Measurements from ENCODE around the gene FSTL5. TPM values are rescaled to one million over a fixed set of nuclear protein-coding genes. Genes with fewer than 3 reads are reported as not detected.

Gene FSTL5
- polyA plus RNA-seq, 3 donors = not detected

DNA sequence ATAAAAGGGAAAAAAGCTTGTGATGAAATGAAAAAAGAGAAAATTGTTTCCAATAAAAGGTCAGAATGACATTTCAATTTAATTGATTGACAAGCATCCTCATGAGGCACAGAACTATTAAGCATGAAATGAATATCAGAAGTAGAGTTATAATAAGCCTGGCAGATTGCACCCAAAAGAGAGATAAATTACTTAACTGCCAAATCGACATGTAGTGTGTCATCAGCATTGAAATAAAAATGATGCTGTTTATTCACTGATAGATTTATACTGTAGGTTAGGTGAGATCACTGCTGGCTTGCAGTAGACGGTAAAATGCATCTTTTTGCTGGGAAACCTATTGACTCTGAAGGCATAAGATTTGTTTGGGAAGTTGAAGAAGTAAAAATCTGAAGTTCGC, 507.2 kb downstream of the FSTL5 start:
- H3K9me3 Mint-ChIP-seq = no peaks in the 10 kb centered on the region
- Histone ChIP-seq H3K79me2 (ENCODE audit: insufficient read depth, low read length) (no peaks in the 10 kb centered on the region), H3K4me3 (replicated peaks in 1 of 3; ENCODE audit: low read depth in 2 of 3, low read length in 3 of 3) (no peak overlapping the region), H2AFZ (ENCODE audit: insufficient read depth, low read depth, low read length, poor library complexity, severe bottlenecking) (no peak overlapping the region), H3K27me3 (ENCODE audit: control insufficient read depth in 2 of 2, insufficient read depth in 2 of 2, low read length in 2 of 2) (no peaks in the 10 kb centered on the region), H4K20me1 (ENCODE audit: insufficient read depth, low read length) (no peaks in the 10 kb centered on the region), H3K27ac (ENCODE audit: low read depth in 1 of 2, low read length in 2 of 2) (no peak overlapping the region), H3K4me1 (ENCODE audit: control insufficient read depth in 1 of 2, insufficient read depth in 2 of 2, low read length in 2 of 2) (peaks cover 6 to 7% of the 10 kb centered on the region in 2 donors), H3K4me2 (replicated peaks; ENCODE audit: extremely low read depth, low read length, poor library complexity, severe bottlenecking) (no peak overlapping the region), H3K9me3 (replicated peaks in 1 of 2; ENCODE audit: control insufficient read depth in 1 of 2, insufficient read depth in 1 of 2, low read length in 2 of 2) (no peaks in the 10 kb centered on the region), H3K36me3 (replicated peaks in 1 of 2; ENCODE audit: control insufficient read depth in 1 of 2, insufficient read depth in 2 of 2, low read length in 2 of 2) (no peaks in the 10 kb centered on the region), H3K9ac (ENCODE audit: insufficient read depth, low read length, poor library complexity, severe bottlenecking) (no peak overlapping the region)
- no peak overlapping the region for H3K27ac Mint-ChIP-seq
- TF ChIP-seq, protein P1, sequence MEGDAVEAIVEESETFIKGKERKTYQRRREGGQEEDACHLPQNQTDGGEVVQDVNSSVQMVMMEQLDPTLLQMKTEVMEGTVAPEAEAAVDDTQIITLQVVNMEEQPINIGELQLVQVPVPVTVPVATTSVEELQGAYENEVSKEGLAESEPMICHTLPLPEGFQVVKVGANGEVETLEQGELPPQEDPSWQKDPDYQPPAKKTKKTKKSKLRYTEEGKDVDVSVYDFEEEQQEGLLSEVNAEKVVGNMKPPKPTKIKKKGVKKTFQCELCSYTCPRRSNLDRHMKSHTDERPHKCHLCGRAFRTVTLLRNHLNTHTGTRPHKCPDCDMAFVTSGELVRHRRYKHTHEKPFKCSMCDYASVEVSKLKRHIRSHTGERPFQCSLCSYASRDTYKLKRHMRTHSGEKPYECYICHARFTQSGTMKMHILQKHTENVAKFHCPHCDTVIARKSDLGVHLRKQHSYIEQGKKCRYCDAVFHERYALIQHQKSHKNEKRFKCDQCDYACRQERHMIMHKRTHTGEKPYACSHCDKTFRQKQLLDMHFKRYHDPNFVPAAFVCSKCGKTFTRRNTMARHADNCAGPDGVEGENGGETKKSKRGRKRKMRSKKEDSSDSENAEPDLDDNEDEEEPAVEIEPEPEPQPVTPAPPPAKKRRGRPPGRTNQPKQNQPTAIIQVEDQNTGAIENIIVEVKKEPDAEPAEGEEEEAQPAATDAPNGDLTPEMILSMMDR (IDR thresholded peaks at IDR 0.05) = no peak
- H3K4me3 Mint-ChIP-seq = no peak overlapping the region
- peaks cover 6% of the 10 kb centered on the region for H3K4me1 Mint-ChIP-seq
- H3K36me3 Mint-ChIP-seq = no peaks in the 10 kb centered on the region
- WGBS (ENCODE audit: insufficient coverage) = 84% methylated on average over 2 of the region's 3 CpGs
- no peak for DNase-seq
- intact Hi-C loops (cut with micrococcal nuclease) = no loop called here
- peaks cover 0 to 2% (median 0%) of the 10 kb centered on the region in 3 donors for H3K27me3 Mint-ChIP-seq (ENCODE audit: low read depth in 3 of 3)

DNA sequence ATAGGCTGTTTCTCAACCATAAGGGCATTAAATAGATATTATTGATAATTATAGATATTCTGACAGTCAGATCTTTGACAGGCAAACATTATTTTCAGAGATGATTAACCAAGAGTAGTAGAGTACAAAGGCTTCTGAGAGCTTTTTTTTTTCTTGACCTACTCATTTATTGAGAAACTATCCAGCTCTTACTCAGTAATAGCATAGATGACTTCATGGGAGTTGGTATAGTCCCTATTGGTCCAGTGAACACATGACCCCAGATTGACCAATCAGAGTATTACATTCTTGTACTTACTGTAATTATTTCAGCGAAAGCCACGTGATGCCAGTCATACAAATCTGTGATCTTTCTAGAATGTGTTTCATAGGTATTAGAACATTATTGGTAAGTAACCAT, 508.7 kb downstream of the FSTL5 start:
- H3K36me3 ChIP-seq (replicated peaks in 1 of 2; ENCODE audit: control insufficient read depth in 1 of 2, insufficient read depth in 2 of 2, low read length in 2 of 2) = no peaks in the 10 kb centered on the region
- TF ChIP-seq, protein P1 (IDR thresholded peaks at IDR 0.05) = no peak
- H3K9me3 ChIP-seq (replicated peaks in 1 of 2; ENCODE audit: control insufficient read depth in 1 of 2, insufficient read depth in 1 of 2, low read length in 2 of 2) = no peaks in the 10 kb centered on the region
- H3K9ac ChIP-seq (ENCODE audit: insufficient read depth, low read length, poor library complexity, severe bottlenecking) = no peak overlapping the region
- no peaks in the 10 kb centered on the region for H4K20me1 ChIP-seq (ENCODE audit: insufficient read depth, low read length)
- H3K27me3 ChIP-seq (ENCODE audit: control insufficient read depth in 2 of 2, insufficient read depth in 2 of 2, low read length in 2 of 2) = no peaks in the 10 kb centered on the region
- H3K27me3 Mint-ChIP-seq (ENCODE audit: low read depth in 3 of 3) = peaks cover 0 to 2% (median 0%) of the 10 kb centered on the region in 3 donors
- H3K36me3 Mint-ChIP-seq = no peaks in the 10 kb centered on the region
- no peaks in the 10 kb centered on the region for H3K79me2 ChIP-seq (ENCODE audit: insufficient read depth, low read length)
- H3K4me1 ChIP-seq (ENCODE audit: control insufficient read depth in 1 of 2, insufficient read depth in 2 of 2, low read length in 2 of 2) = peaks cover 16 to 19% of the 10 kb centered on the region in 2 donors
- no CpG with 5 or more reads among the region's 2 CpGs for WGBS (ENCODE audit: insufficient coverage)
- DNase-seq = no peak
- H3K4me1 Mint-ChIP-seq = peaks cover 15% of the 10 kb centered on the region
- H2AFZ ChIP-seq (ENCODE audit: insufficient read depth, low read depth, low read length, poor library complexity, severe bottlenecking) = no peak overlapping the region
- intact Hi-C loops (cut with micrococcal nuclease) = no loop called here
- H3K27ac ChIP-seq (ENCODE audit: low read depth in 1 of 2, low read length in 2 of 2) = no peak overlapping the region
- H3K27ac Mint-ChIP-seq = no peak overlapping the region
- H3K9me3 Mint-ChIP-seq = no peaks in the 10 kb centered on the region
- H3K4me3 Mint-ChIP-seq = no peak overlapping the region
- no peak overlapping the region for H3K4me3 ChIP-seq (replicated peaks in 1 of 3; ENCODE audit: low read depth in 2 of 3, low read length in 3 of 3)
- H3K4me2 ChIP-seq (replicated peaks; ENCODE audit: extremely low read depth, low read length, poor library complexity, severe bottlenecking) = no peak overlapping the region
